Superior temporal gyrus (tissue), 1 donor: ENCODE data around the gene DSE.

ENCODE experiments used
- DNase-seq: peaks from one replicate; pipeline ENCODE4 v3.0.0-alpha.2; 2016; ENCODE audit errors: extremely low spot score

The DSE gene

DNA sequence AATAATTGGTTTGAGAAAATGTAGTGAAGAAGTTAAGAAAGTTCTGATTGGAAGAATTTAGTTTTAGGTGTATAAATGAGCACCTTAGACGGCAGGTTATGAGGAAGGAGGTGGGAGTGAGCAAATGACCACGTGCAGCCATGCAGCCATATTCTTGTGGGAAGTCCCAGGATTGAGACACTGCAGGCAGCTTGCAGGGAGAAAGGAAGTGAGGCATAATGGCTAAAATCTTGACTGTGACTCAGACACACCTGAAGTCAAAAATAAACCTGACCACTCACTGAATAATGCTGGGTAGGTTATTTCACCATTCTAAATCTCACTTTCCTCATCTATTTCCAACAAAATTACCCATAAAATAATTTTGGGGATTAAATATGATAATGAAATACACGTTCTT, 16.6 kb downstream of the DSE start:
- DNase-seq, result no peak

DNA sequence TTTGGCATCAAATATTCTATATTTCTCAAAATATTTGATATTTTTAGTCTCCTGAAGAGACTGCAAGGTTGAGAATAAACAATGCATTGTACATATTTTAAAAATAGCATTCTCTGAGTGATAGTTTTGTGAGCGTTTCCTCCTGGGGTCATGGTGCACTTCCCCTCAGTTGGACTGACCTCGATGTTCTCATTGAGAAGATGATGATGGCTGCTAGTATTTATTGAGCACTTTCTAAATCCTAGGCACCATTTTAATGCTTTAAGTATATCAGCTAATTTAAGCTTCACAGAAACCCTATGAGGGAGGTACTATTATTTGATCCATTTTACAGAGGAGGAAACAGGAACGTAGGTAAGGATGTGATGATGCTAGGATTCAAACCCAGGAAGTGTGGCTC, 18.2 kb downstream of the DSE start:
- no peak for DNase-seq

DNA sequence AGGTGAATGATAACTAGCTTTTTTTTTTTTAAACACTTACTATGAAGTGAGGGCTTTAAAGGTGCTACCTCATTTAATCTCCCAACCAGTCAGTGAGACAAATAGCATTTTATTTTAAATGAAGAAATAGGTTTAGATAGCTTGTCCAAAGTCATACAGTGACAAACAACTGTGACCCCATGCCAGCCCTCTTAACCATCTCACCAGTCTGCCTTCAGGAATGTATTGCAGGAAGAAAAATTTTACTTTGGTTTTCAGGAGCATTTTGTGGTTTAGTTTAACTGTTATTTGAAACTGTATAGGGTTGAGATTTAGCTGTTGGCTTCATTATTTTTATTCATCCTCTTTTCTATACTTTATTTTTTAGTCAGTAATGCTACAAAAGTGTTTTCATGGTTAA, 18.6 kb downstream of the DSE start:
- no peak for DNase-seq

DNA sequence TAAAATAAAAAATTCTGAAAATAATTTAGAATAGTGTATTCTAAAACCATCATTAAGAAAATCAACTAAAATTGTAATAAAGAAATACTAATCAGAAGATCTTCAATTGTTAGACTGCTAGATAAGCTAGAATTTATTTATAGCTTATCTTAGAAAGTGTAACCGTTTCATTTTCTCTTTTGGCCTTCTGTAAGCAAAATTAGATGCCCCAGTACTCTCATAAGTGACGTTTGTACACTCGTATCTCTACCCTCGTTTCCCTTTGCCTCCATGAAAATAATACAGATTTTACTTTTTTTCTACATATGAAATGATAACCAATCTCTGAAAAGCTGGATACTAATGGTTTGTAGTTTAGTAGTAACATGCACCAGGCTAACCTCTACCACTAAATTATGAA, 19.8 kb downstream of the DSE start:
- DNase-seq, result no peak

DNA sequence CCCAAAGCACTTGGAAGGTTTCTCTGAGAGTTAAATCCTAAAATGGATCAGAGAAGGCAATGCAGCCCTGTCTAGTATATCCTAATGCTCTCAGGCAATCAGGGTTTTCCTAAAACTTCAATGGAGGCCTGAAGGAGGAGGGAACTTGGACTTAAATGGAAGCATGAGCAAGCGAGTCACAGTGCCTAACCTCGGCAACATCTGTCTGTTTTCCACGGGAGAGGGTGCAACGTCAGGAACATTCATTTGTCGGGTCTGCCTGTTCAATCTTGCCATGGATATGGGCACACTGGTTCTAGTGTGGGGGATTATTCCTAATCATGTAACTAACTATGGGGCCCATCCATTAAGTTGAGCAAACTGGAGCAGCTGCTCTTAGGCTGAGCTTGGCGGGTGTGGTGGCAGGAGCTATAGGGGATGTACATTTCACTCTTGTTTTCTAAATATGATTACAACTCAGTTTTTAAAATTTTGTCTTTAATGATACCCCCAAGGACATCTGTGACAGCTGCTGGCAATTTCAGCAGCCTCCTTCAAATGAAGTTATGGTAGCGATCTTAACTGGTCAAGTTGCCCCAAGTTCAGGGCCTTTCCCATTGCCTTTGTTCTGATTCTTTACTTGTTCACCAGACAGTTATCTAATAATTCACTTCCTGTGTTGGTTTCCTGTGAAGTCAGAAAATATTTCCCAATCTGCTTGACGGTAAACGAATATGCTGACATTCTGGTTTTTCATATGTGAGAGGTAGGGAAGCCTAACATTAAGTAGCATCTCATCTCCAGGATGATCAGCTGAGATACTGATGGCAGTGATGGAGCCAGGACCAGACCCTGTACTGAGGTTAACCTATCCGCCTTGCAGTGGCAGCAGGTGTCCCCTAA, 21.6 kb downstream of the DSE start:
- DNase-seq, result no peak

DNA sequence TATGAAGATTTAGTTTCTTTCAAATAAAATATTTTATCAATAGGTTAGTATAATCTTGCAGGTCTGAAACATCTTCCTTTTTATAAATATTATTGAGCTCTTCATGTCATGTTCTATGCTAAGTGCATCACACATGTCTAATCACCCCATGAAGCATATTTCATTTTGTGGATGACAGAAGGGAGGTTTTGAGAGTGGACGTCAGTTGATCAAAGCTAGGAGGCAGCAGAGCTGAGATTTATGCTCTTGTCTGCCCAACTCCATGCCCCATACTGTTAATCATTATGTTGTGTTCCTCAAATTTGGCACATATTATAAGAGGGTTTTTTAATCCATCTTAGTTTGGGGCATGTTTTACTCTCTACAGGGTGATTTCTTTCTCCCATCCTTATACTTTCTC, 22.7 kb downstream of the DSE start:
- no peak for DNase-seq

DNA sequence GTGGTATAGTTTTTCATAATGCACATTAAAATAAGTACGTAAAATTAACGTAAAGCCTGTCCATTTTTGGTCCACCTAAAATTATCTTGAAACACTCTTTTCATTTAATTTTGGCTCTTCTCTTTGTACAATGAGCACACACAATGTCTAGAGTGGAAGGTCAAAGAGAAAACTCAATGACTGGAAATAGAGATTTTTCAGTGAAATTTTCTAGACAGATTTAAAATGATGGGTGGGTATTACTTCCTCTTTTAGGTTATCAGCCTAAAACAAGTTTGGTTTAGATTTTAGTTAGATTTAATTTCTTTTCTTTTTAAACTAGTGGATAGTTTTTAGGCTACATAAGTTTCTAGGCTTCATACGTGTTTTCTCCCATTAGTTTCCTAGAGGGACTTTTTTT, 24.9 kb downstream of the DSE start:
- DNase-seq, result no peak

DNA sequence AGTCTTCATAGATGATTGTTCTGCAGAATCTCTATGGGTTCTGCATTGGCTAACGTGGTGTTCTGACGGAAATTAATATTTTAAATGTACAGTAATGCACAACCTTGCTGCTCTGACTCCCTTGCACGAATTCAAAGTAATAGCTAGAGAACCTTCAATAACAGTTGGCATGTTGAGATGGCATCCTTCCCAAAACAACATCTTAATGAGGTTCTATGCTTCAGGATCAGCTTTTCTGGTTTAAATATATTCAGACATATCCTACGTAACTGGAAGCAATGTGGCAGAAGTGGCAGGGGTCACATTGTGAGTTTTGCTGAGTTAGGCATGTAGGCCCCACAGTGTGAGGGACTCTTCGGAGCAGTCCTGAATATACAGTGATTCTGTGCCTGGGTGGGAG, 25.7 kb downstream of the DSE start:
- no peak for DNase-seq

DNA sequence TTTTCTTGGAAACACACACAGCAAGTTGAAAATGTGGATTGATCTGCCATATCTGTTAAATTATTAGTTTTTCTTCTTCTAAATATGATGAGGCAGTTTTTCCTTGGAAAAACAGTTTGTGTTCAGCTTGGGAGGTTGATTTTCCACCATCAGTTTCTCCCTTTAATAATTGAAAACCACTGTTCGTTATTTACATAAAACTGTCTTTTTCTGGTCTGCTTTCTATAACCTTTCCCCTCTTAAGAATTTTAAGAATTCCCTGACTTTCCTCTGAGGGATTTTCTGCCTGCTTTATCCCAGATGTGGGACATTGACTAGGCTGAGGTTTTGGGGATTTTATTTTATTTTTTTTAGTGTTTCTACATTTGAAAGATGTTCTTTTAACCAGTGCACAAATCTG, 27.2 kb downstream of the DSE start:
- no peak for DNase-seq

DNA sequence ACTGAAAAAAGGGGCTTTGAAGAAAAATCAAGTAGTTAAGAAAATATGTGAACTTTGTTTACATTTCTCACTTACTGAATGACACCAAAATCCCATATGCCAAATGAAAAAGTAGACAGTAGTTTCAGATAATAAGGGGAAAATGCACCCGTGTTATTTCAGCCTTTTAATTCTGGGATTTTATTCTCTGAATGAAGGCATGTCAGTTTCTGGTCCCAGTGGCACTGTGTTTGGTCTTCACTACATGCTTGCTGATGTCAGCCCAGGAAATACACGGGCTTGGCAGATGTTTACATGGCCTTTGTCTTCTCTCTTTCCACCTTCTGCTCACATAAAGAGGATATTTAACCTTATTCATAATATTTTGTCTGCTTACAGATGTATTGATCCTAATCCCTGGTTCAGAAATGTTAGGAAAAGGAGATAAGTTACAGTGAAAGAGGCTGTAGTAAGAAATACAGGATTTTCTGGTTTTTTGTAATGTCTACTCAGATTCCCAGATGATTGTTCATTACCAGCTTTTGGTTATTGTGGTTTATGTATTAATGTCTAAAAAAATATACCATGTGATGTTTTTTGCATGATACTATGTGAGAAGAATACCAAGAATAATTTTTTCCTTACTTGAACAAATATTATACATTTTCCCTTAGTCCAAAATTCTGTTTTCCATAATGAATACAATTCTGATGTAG, 27.7 kb downstream of the DSE start:
- no peak for DNase-seq

DNA sequence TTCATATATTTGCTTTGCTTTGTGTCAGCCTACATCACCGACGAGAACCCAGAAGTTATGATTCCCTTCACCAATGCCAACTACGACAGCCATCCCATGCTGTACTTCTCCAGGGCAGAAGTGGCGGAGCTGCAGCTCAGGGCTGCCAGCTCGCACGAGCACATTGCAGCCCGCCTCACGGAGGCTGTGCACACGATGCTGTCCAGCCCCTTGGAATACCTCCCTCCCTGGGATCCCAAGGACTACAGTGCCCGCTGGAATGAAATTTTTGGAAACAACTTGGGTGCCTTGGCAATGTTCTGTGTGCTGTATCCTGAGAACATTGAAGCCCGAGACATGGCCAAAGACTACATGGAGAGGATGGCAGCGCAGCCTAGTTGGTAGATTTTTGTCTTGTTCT, 28.5 kb downstream of the DSE start:
- no peak for DNase-seq

DNA sequence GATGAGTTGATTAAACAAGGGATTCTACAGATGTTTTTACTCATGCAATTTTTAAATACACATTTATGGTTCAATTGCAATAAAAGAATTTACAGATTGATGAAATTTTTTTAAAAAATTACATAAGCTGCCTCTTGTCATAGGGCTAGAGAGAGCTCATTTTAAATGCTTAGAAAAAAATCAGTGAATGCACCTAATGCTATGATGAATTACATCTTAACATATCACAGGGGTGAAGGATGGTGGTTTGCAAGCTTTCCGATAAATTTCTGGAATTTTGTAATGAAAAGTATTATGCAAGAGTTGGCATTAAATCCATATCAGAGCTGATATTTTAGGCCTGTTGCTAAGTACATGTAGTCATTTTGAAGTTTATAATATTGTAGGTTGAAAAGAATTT, 29.6 kb downstream of the DSE start:
- DNase-seq, result no peak

DNA sequence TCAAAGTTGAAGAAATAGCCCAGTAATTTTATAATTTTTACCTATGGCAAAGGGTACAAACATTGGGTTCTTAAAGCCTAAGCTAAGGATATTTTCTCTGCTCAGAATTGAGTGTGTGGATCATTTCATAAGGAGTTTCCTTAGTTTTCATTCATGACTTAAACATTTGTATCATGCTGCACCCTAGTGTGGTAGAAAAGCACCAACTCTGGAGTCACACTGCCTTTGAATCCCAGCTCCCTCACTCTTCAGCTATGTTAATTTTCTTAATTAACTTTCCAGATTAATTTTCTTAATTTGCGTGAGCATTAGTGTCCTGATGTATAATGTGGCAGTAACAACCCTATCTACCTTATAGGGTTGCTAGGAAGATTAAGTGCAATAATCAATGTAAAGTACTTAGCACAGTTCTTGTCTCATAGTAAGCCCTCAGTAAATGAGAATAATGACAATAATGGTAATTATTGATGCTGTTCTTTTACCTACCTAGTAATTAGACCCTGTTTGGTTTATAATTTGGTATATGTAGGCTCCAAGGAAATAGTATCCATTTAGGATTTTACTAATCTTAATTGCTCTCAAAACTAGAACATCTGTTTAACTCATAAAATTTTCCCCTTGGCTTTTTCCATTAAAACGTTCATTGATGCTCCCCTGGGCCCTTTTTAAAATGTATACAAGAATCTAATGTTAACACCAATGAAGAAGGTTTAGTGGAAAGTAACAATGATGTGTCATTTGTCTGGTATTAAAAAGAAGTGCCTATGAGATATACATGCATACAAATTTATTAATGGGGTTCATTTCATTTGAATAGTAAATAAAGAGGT, 31.6 kb downstream of the DSE start:
- no peak for DNase-seq

DNA sequence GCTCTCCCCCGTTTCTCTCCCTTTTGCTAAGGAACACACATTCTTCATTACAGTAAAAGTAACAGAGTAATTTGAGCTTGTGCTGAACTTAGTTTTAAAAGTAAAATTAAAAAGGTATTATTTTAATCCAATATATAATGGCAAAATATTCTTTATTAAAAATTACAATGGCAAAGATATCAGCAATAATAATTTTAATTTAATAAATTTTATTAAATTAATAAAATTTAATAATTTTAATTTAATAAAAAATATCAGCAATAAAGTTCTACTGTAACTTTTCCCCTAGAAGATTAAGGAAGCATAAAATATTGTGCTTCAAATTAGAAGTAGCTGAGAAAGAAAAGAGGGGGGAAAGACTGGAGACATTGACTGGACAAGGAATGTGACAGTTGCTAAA, 32.5 kb downstream of the DSE start:
- no peak for DNase-seq

DNA sequence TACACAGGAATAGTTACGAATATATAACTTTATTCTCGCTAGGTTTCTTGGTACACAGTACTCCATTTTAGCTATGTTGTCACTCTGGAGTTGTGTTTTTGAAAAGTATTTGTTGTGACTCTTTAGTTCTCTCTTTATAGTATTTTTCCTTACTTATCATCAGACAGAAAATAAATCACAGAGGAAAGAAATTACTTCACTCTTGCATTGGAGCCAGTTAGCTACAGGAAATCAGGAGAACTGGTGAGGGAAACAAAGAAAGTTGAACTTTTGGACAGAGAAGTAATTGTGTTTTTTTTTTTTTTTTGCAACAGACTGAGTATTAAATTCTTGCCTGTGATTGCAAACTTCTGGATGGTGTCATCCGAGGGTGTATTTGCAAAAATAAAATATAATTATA, 33.9 kb downstream of the DSE start:
- no peak for DNase-seq

DNA sequence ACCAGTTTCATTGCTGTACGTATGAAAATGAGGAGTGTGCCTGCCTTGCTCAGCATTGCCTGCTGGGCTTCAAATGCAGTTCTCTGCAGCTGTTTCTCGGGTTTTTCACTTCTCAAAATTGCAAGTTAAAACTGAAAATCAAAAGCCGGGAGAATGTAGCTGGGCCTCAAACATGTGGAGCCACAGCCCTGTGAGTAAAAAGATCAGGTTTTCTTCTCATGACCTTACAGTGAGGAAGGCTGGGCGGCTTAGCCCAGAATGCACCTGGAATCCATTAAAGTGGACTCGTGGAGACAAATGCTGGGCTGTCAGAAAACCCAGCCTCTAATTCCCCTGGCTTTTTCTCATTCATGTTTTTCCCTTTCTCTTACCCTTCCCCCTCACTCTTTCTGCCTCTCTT, 34.4 kb downstream of the DSE start:
- no peak for DNase-seq

DNA sequence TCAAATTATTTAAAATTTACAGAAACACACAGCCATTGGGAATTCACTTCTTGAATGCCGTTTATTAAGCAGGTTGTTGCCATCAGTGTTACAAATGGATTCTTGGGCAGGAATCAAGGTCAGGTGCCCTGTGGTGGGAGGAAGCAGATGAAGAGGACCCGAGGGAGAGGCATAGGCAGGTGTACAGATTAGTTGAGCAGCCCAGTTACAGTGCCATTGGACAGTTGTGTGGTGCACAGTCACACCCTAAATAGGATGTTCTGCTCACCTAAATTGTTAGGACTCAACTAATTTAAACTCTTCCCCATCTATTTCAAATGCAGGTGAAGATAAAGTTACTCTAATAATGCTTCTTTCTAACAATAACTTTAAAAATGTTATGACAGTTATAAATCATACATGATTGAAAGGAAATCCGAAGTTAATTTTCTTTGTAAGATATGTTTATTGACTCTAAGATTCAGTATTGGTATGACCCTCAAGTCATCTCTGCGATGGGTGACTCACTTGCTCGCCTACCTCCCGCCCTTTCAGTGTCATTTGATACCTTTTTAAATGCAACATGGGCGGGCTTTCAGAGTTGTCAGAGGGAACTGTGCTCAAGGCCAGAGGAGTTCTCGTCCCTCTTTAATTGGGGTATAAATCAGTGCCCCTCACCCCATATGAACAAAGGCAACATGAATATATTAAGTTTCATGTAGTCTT, 35.1 kb downstream of the DSE start:
- DNase-seq, result no peak

DNA sequence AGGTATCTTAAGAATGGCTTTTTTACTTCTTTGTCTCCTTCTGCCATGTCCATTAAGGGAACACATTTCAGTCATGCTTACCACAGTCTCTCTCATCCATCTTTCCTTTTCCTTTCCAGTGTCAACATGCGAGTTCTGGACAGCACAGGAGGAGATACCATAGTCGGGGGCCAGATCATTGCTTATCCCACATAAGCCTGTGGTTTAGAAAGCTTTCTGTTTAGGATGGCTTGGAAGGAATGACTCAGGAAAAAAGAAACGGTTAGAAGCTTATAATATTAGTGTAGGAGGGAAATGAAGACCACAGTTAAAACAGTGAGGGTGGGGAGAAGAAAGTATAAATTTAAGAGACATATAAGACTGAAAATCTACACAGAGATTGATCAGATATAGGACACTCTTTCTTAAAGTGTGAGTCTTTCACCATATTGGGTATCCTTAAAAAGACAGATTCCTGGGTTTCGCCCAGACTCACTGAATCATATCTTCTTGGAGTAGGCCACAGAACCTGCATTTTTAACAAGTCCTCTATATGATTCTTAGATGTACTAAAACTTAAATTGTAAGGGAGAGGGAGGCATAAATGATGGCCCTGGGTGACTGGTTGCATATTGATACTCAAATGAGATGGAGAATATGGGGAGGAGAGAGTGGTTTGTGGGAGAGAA, 36.1 kb downstream of the DSE start:
- DNase-seq, result no peak

DNA sequence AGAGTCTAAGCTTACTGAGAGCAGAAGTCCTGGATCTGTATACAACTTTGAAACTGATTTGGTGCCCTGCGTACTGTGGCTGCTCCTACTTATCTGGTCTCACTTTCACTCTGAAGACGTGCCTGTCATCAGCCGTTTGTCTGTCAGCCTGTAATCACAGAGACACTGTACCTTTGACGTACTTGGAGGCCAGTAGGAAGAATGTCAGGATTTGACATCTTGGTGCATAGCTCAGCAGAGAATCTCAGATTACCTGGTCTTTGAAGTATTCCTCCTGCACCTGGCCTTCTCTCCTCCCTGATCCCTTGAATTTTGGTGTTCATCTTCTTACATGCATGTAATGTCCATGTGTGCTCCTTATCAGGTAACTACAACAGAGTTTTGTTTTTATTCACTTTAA, 37.7 kb downstream of the DSE start:
- no peak for DNase-seq

DNA sequence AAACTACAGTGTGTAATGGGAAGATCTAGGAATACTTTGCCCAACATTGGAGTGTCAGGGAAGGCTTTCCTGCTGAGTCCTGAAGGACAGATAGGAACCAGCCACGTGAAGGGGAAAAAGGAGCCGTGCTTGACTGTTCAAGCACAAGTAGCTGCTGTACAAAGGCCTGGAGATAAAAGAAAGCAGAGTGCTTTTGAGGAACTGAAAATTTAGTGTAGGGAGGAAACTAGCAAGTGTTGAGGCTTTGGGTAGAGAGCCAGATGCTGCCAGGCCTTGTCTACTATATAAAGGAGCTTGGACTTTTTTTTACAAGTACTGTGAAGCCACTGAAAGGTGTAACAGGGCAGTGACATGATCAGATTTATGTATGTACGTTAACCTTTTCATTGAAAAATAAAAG, 39.0 kb downstream of the DSE start:
- no peak for DNase-seq

DNA sequence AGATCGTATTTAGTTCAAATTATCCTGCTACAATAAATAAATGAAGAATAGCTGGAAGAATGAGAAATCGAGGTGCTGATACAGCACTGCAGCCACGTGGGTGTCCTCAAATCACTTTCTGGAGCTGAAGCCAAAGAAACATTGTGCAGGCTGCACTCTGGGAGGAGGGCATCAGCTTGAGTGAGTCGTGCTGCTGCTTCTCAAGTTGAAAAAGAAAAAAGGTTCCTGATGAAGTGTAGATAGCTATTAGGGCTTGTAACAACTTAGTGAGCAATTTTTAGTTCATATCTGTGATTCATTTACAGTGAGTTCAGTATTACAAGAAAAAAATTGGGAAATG, 40.5 kb downstream of the DSE start:
- peak; percentile 43 for DNase-seq

DNA sequence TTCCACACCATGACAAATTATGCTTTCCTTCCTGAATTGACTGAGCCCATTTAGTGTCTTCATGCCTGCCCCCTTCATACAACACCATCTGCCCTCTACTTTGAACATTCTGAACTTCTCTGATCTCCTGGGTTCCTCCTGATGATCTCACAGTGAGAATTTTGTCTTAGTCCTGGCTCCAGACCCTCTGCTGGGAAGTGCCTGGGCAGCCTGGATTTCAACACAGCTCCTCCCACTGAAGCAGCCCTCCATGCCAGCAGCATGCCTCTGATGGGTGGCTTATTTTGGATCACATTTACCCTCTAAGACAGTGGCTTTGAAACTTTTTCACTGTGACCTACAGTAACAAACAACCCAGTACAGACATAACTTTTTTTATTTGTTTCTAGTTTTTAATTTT, 41.5 kb downstream of the DSE start:
- DNase-seq, result no peak
